Breast epithelium (tissue), 4 donors: Measurements from ENCODE around the gene WHAMM. TPM values are rescaled to one million over a fixed set of nuclear protein-coding genes. Genes with fewer than 3 reads are reported as not detected.

Experiments
- DNase-seq, 2 donors: peaks; one replicate each; pipeline ENCODE4 v3.0.0-alpha.2; 2019; ENCODE audit warnings: low spot score in 2 of 2
- H3K27ac ChIP-seq, 2 donors: fragments of 200-600 bp; sonication (generic) in 1 of 2; one replicate each; pipeline ENCODE4 v1.5.1; 2016 to 2019; ENCODE audit warnings: mild to moderate bottlenecking in 1 of 2
- H3K27me3 ChIP-seq, 2 donors: fragments of 200-600 bp; sonication (generic) in 1 of 2; one replicate each; pipeline versions ENCODE4 v1.5.1 to v1.6.0; 2017 to 2019; ENCODE audit warnings: control low read depth in 1 of 2, mild to moderate bottlenecking in 1 of 2
- H3K36me3 ChIP-seq: fragments of 200-600 bp; one replicate; pipeline ENCODE4 v1.5.1; 2019
- H3K4me1 ChIP-seq, 2 donors: fragments of 200-600 bp; sonication (generic); one replicate each; pipeline ENCODE4 v1.5.1; 2016 to 2019; ENCODE audit warnings: control low read depth in 1 of 2
- H3K4me3 ChIP-seq, 3 donors: fragments of 200-600 bp; sonication (generic); 1 replicate in 2 of 3; 2 replicates in 1 of 3; pipeline ENCODE4 v1.5.1; 2016 to 2019; ENCODE audit warnings: mild to moderate bottlenecking in 3 of 3, moderate library complexity in 2 of 3
- H3K9me3 ChIP-seq, 2 donors: fragments of 200-600 bp; sonication (generic) in 1 of 2; one replicate each; pipeline ENCODE4 v1.5.1; 2016 to 2019; ENCODE audit warnings: control low read depth in 1 of 2
- CTCF ChIP-seq, 3 donors: fragments of 450-650 bp; IDR thresholded peaks; one replicate each; pipeline ENCODE4 v1.5.1; 2016 to 2017; ENCODE audit warnings: antibody characterized with exemption in 3 of 3, mild to moderate bottlenecking in 3 of 3, moderate library complexity in 3 of 3
- POLR2A ChIP-seq: fragments of 450-650 bp; IDR thresholded peaks from one replicate; pipeline ENCODE4 v1.6.1; 2016; ENCODE audit warnings: antibody characterized with exemption, mild to moderate bottlenecking, moderate library complexity
- POLR2AphosphoS5 ChIP-seq, 3 donors: sonication (generic); formaldehyde crosslinking; IDR thresholded peaks; one replicate each; pipeline ENCODE4 v1.6.1; 2017; ENCODE audit warnings: antibody characterized with exemption in 3 of 3
- intact Hi-C: fragments of 100-400 bp; cut with DNase I; formaldehyde crosslinking; loops from one replicate; pipeline ENCODE4 v1.15.1; 2023; ENCODE audit warnings: low total_unique reads
- total RNA-seq, 3 donors: library from RNA; depleted of rRNA; stranded (reverse); fragments of >200 nt; gene quantifications; one replicate each; pipeline ENCODE4 v1.1.0, GENCODE V29; 2016

Gene WHAMM
- total RNA-seq, 3 donors from 2014 or later: 10.8 to 12.9 (median 11.0) TPM

DNA sequence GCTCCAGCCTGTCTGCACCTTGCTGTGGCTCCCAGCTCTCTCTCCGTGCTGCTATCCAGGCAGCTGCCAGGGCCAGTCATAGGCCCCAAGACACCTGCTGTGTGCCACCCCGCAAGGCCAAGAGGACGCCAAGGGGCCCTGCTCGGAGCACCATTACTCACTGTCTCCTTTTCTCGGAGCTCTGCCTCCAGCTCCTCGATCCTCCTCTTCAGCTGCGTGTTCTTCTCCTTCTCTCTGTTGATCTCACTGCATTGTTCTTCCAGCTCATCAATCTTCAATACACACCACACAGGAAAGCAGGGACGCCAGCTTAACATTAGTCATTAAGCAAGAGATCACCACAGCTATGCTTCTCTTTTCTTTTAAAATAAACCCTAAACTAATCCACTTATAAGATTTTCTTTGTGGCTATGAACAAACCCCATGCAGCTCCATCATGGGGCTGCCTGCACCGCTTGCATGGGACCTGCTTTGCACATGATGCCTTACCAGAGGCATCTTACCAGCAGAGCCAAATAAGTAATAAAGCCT lies 42.6 kb downstream of the WHAMM start:
- Histone ChIP-seq H3K4me3 (no peak overlapping the region), H3K27ac (no peak overlapping the region), H3K36me3 (no peaks in the 10 kb centered on the region), H3K27me3 (no peaks in the 10 kb centered on the region), H3K4me1 (no peaks in the 10 kb centered on the region), H3K9me3 (no peaks in the 10 kb centered on the region)
- peak in 1 of 2 donors; percentile 15 for DNase-seq
- intact Hi-C loops: no loop called here
- TF ChIP-seq POLR2A: no peak
- no peak for TF ChIP-seq CTCF (IDR thresholded peaks at IDR 0.05)
- TF ChIP-seq POLR2AphosphoS5 (IDR thresholded peaks at IDR 0.05): no peak

DNA sequence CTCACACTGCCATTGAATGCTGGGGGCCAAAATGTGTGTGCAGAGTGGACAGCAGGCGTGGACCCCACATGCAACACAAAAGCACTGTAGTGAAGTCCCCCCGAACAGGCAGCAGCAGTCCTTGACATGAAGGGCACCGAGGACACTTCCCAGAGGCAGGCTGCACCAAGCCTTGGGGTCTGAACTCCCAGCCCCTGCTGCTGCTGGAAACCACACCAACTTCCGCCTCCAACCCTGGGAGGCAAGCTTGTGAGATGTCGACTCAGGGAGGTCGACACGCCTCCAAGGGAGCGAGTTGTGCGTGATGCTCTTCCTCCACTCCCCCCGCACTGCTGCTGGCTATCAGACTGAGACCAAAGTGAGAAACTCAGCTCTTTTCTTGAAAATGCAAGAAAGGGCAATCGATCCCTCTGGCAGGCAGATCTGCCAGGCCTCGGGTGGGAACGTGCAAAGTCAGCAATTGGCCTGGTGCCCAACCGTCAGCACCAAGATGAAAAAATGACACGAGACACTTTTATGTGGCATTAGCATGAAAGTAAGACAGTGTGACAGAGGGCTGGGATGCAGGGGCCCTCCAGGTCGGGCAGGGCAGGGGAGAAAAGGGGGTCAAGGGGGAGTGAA lies 43.6 kb downstream of the WHAMM start:
- H3K9me3 ChIP-seq: no peaks in the 10 kb centered on the region
- peak in 1 of 2 donors; percentile 12 for DNase-seq
- no peak overlapping the region for H3K27ac ChIP-seq
- no peaks in the 10 kb centered on the region for H3K36me3 ChIP-seq
- TF ChIP-seq CTCF (IDR thresholded peaks at IDR 0.05) (no peak), POLR2A (no peak), POLR2AphosphoS5 (IDR thresholded peaks at IDR 0.05) (no peak)
- H3K4me3 ChIP-seq: no peak overlapping the region
- H3K4me1 ChIP-seq: no peaks in the 10 kb centered on the region
- intact Hi-C loops: no loop called here
- H3K27me3 ChIP-seq: no peaks in the 10 kb centered on the region

GRCh38 chr15:82854554-82854953 lies 45.1 kb downstream of the WHAMM start:
- Histone ChIP-seq H3K9me3 (no peaks in the 10 kb centered on the region), H3K36me3 (no peaks in the 10 kb centered on the region), H3K4me3 (no peak overlapping the region), H3K4me1 (no peaks in the 10 kb centered on the region), H3K27ac (no peak overlapping the region), H3K27me3 (no peaks in the 10 kb centered on the region)
- peak in 1 of 2 donors; percentile 7 for DNase-seq
- TF ChIP-seq POLR2AphosphoS5 (IDR thresholded peaks at IDR 0.05) (no peak), CTCF (IDR thresholded peaks at IDR 0.05) (no peak), POLR2A (no peak)
- intact Hi-C loops: no loop called here

DNA sequence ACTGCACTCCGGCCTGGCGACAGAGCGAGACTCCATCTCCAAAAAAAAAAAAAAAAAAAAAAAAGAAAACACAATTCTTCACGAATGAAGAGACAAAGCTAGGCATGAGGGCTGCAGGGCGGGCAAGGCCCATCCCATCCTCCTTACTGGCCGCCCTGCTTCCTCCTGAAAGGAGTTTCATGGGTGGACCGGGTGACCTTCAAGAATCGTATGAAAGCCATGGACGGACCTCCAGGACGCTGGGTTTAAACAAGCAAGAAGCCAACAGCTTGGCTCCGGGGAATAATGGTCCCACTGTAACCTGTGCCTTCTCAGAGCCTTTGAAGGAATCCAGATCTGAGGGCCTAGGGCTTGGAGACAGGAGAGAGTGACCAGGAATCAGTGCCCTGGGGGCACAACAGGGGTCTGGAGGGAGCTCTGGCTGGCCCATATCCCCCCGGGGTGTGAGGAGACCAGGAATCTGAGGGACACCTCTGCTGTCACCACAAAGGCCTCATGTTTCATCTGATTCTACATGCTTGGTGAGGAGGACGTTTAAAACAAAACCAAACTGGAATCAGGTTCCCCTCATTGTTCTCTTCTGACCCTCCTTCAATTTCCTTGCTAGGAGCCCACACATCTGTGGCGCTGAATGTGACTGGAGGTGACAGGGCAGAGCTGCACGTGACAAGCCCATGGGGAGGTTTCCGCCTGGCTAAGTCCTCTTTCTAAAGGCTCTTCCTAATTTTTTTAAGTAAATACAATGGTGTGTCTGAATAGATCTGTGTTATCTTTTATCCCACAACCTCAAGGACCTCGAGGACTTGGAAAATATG lies 46.1 kb downstream of the WHAMM start:
- peak in 1 of 2 donors; percentile 14 for DNase-seq
- Histone ChIP-seq H3K4me1 (no peaks in the 10 kb centered on the region), H3K9me3 (no peaks in the 10 kb centered on the region), H3K27ac (no peak overlapping the region), H3K36me3 (no peaks in the 10 kb centered on the region), H3K27me3 (no peaks in the 10 kb centered on the region), H3K4me3 (no peak overlapping the region)
- intact Hi-C loops: no loop called here
- no peak for TF ChIP-seq POLR2A
- no peak for TF ChIP-seq POLR2AphosphoS5 (IDR thresholded peaks at IDR 0.05)
- no peak for TF ChIP-seq CTCF (IDR thresholded peaks at IDR 0.05)
